K562 (cell line): ENCODE data around the gene TRABD2B. TPM values are rescaled to one million over a fixed set of nuclear protein-coding genes. Genes with fewer than 3 reads are reported as not detected.

ENCODE experiments used
- ATAC-seq: fragments of 200-7000 bp; cut with Tn5 transposase; 3 replicates; pipeline ENCODE4 v1.9.1; 2020; ENCODE audit warnings: moderate library complexity
- BruUV-seq: library from RNA; stranded (reverse); fragments of 400-500 nt; replicated peaks from 2 replicates; lab custom pipeline; 2021; lab: Mats Ljungman, UMichigan
- CTCF ChIA-PET: fragments of 300-600 bp; formaldehyde crosslinking; extraction: SDS; loops from one replicate; lab custom pipeline; 2021; ENCODE audit warnings: low intra/inter-chr PET ratio; lab: Yijun Ruan, JAX
- POLR2A ChIA-PET: fragments of 300-600, 350-650 bp; sonication (Branson Sonifier 250); formaldehyde crosslinking; extraction: SDS; loops from one replicate; lab custom pipeline; 2021; ENCODE audit warnings: antibody characterized with exemption, inconsistent platforms; lab: Yijun Ruan, JAX
- DNase-seq, 4 experiments: peaks; one replicate each; pipeline versions ENCODE4 v3.0.0 to v3.0.0-alpha.2; 2011 to 2018; ENCODE audit warnings: low spot score in 3 of 4, mixed read lengths in 3 of 4; ENCODE audit errors: extremely low read depth in 1 of 4
- FAIRE-seq: peaks from 2 replicates; lab custom pipeline; 2011; peaks lifted over from hg19 to GRCh38; lab: Jason Lieb, UNC
- H2AFZ ChIP-seq: 2 replicates; pipeline ENCODE4 v1.6.0; 2011; ENCODE audit warnings: low read depth, low read length, control low read depth, inconsistent platforms
- H3K27ac ChIP-seq: fragments of 200-600 bp; 3 replicates; pipeline ENCODE4 v1.8.0; 2011; ENCODE audit warnings: low read depth, mild to moderate bottlenecking, control low read depth, inconsistent platforms, low read length, moderate library complexity, mixed read lengths; ENCODE audit errors: extremely low read depth
- H3K27me3 ChIP-seq, 2 experiments: fragments of 300-600 bp in 1 of 2; 2 replicates in 1 of 2; 3 replicates in 1 of 2; pipeline versions ENCODE4 v1.6.0 to v1.8.0; 2011; ENCODE audit warnings: inconsistent platforms in 2 of 2, low read length in 2 of 2, mild to moderate bottlenecking in 1 of 2, mixed read lengths in 1 of 2, moderate library complexity in 1 of 2; ENCODE audit not compliant: control insufficient read depth in 2 of 2, insufficient read depth in 2 of 2
- H3K36me3 ChIP-seq: fragments of 300-600 bp; 3 replicates; pipeline ENCODE4 v1.8.0; 2011; ENCODE audit warnings: mild to moderate bottlenecking, low read length, inconsistent platforms; ENCODE audit not compliant: control insufficient read depth, insufficient read depth
- H3K4me1 ChIP-seq, 2 experiments: fragments of 200-600 bp in 1 of 2; replicated peaks in 1 of 2; 2 replicates in 1 of 2; 3 replicates in 1 of 2; pipeline versions ENCODE4 v1.5.1 to v1.8.0; 2011; ENCODE audit warnings: inconsistent platforms in 2 of 2, low read length in 2 of 2, mild to moderate bottlenecking in 1 of 2, mixed read lengths in 1 of 2, moderate library complexity in 1 of 2; ENCODE audit not compliant: control insufficient read depth in 2 of 2, insufficient read depth in 2 of 2
- H3K4me2 ChIP-seq: 2 replicates; pipeline ENCODE4 v1.6.1; 2011; ENCODE audit warnings: low read length, control low read depth, inconsistent platforms, mixed read lengths; ENCODE audit not compliant: insufficient read depth
- H3K4me3 ChIP-seq: fragments of 200-600 bp; sonication (generic), shearing (Covaris generic); 2 replicates; pipeline ENCODE4 v1.5.1; 2016; ENCODE audit warnings: control low read depth, inconsistent platforms
- H3K79me2 ChIP-seq: fragments of 200-600 bp; 3 replicates; pipeline ENCODE4 v1.8.0; 2011; ENCODE audit warnings: low read length, inconsistent platforms; ENCODE audit not compliant: control insufficient read depth, insufficient read depth
- H3K9ac ChIP-seq, 2 experiments: 2 replicates each; pipeline versions ENCODE4 v1.6.0 to v1.6.1; 2011; ENCODE audit warnings: low read depth in 2 of 2, low read length in 2 of 2, control low read depth in 1 of 2, inconsistent platforms in 1 of 2, mild to moderate bottlenecking in 1 of 2, mixed read lengths in 1 of 2; ENCODE audit not compliant: insufficient read depth in 1 of 2
- H3K9me1 ChIP-seq: one replicate; pipeline ENCODE4 v1.6.0; 2011; ENCODE audit warnings: inconsistent platforms, mild to moderate bottlenecking, low read length, moderate library complexity; ENCODE audit not compliant: control insufficient read depth, insufficient read depth
- H3K9me3 ChIP-seq: replicated peaks from 2 replicates; pipeline ENCODE4 v1.5.1; 2011; ENCODE audit warnings: low read depth, low read length, inconsistent platforms; ENCODE audit not compliant: control insufficient read depth, insufficient read depth
- H4K20me1 ChIP-seq: replicated peaks from 2 replicates; pipeline ENCODE4 v1.6.1; 2011; ENCODE audit warnings: low read length, inconsistent platforms, mixed read lengths; ENCODE audit not compliant: control insufficient read depth, insufficient read depth
- ARHGAP35 ChIP-seq: fragments of 450-650 bp; IDR thresholded peaks from 2 replicates; pipeline ENCODE4 v1.6.1; 2018; ENCODE audit not compliant: partially characterized antibody
- FOXO4 ChIP-seq: fragments of 450-650 bp; formaldehyde crosslinking; IDR thresholded peaks from 2 replicates; pipeline ENCODE4 v1.4.0; 2020; ENCODE audit warnings: mild to moderate bottlenecking, moderate library complexity
- GMEB1 ChIP-seq: fragments of 250-450 bp; sonication (Bioruptor Pico); IDR thresholded peaks from 2 replicates; pipeline ENCODE4 v1.4.0; 2020; ENCODE audit warnings: mild to moderate bottlenecking
- NCOA2 ChIP-seq, 2 experiments: fragments of 450-650 bp; IDR thresholded peaks; 2 replicates each; pipeline ENCODE4 v1.6.1; 2018; ENCODE audit warnings: mild to moderate bottlenecking in 2 of 2, moderate library complexity in 1 of 2; ENCODE audit not compliant: partially characterized antibody in 2 of 2
- RFX7 ChIP-seq: fragments of 250-450 bp; sonication (Bioruptor Pico); IDR thresholded peaks from 2 replicates; pipeline ENCODE4 v1.5.1; 2021; ENCODE audit warnings: mild to moderate bottlenecking
- SP1 ChIP-seq: sonication (generic); formaldehyde crosslinking; IDR thresholded peaks from 2 replicates; pipeline ENCODE4 v1.8.1; 2022; ENCODE audit warnings: mild to moderate bottlenecking, missing genetic modification reagents
- STAT5B ChIP-seq: fragments of 250-450 bp; sonication (Bioruptor Pico); IDR thresholded peaks from 2 replicates; pipeline ENCODE4 v1.8.0; 2021; ENCODE audit warnings: mild to moderate bottlenecking, inconsistent platforms
- YBX1 ChIP-seq: fragments of 450-650 bp; IDR thresholded peaks from 2 replicates; pipeline ENCODE4 v1.7.1; 2016; ENCODE audit warnings: mild to moderate bottlenecking
- ZNF146 ChIP-seq: IDR thresholded peaks from one replicate; pipeline ENCODE4 v1.6.1; 2018; ENCODE audit warnings: missing compliant biosample characterization; ENCODE audit not compliant: unreplicated experiment
- ZNF175 ChIP-seq: fragments of 200-800 bp; sonication (Bioruptor generic); IDR thresholded peaks from 2 replicates; pipeline ENCODE4 v1.6.1; 2016; ENCODE audit warnings: low read depth, mild to moderate bottlenecking, missing genetic modification characterization, missing compliant biosample characterization
- ZNF512 ChIP-seq: IDR thresholded peaks from 2 replicates; pipeline ENCODE4 v1.6.1; 2016; ENCODE audit warnings: missing genetic modification characterization, missing compliant biosample characterization
- WGBS: fragments of 100-300 bp; shearing (Covaris generic); methylation state at CpG from one replicate; pipeline ENCODE4 v1.1.6; 2016; ENCODE audit warnings: low coverage, mixed read lengths; ENCODE audit not compliant: insufficient coverage; ENCODE audit errors: missing lambda C conversion rate; 5-methylcytosine and 5-hydroxymethylcytosine counted together
- in situ Hi-C: fragments of 300-500 bp; cut with MboI; formaldehyde crosslinking; loops from 4 replicates; pipeline ENCODE4 v1.15.0; 2018; ENCODE audit warnings: inconsistent platforms, mixed read lengths
- intact Hi-C: fragments of 100-400 bp; cut with micrococcal nuclease; formaldehyde crosslinking; loops from 2 replicates; pipeline ENCODE4 v1.14.2; 2022
- polyA plus RNA-seq, 8 experiments: library from polyadenylated mRNA; depleted of rRNA in 4 of 8; stranded (reverse) in 5 of 8; unstranded in 3 of 8; fragments of >200 nt; fragmentation: Nextera tagmentation in 2 of 8; fragmentation: Illumina TruSeq in 1 of 8; extraction: Ambion mirVana in 2 of 8; extraction: Trizol in 1 of 8; gene quantifications; 2 replicates each; pipeline versions ENCODE4 v1.2.1 to v1.2.3, GENCODE V29; 2011 to 2014; ENCODE audit warnings: inconsistent platforms in 1 of 8, missing spikeins in 1 of 8
- total RNA-seq, 7 experiments: library from RNA; depleted of rRNA in 6 of 7; stranded (reverse); fragments of >200 nt in 6 of 7; fragmentation: Illumina TruSeq in 2 of 7; extraction: Trizol in 2 of 7; gene quantifications; 2 replicates each; pipeline versions ENCODE4 v1.2.1 to v1.2.3, GENCODE V29; 2011 to 2021; ENCODE audit warnings: low replicate concordance in 1 of 7

The TRABD2B gene
- total and polyA plus RNA-seq, 9 of the 15 experiments (the other 6 are each of a cell fraction or from before 2014, with no cell fraction given) = not detected

- POLR2A ChIA-PET = no interaction called here
- FAIRE-seq = no peak
- no peak overlapping the region for H3K9ac ChIP-seq
- BruUV-seq = no TSS peak
- DNase-seq = no peak
- no peak overlapping the region for H3K4me3 ChIP-seq
- H3K27ac ChIP-seq = no peak overlapping the region
- H2AFZ ChIP-seq = no peak overlapping the region
- no peaks in the 10 kb centered on the region; a peak in 1 of 5 replicates for H3K27me3 ChIP-seq
- no peak for ATAC-seq
- no peaks in the 10 kb centered on the region for H3K9me3 ChIP-seq
- intact Hi-C loops = no loop called here
- no peaks in the 10 kb centered on the region for H3K79me2 ChIP-seq
- H3K36me3 ChIP-seq = no peaks in the 10 kb centered on the region
- no peak for TF ChIP-seq SP1 (CRISPR knock-in tag)
- TF ChIP-seq FOXO4 (CRISPR knock-in tag) = no peak
- no peak for TF ChIP-seq YBX1
- TF ChIP-seq ZNF175 (CRISPR knock-in tag) = no peak
- no peak for TF ChIP-seq RFX7
- TF ChIP-seq GMEB1 = no peak
- TF ChIP-seq STAT5B (CRISPR knock-in tag) = no peak
- no peak for TF ChIP-seq ARHGAP35
- no peak for TF ChIP-seq NCOA2 (IDR thresholded peaks at IDR 0.05; ENCODE audit: partially characterized antibody in 2 of 2)
- TF ChIP-seq ZNF146 (CRISPR knock-in tag) = no peak
- no peak for TF ChIP-seq ZNF512
- TF ChIP-seq, all 486 proteins: peak for 0
- WGBS = 0% methylated on average over 5 of the region's 5 CpGs
- in situ Hi-C loops = no loop called here
- no peaks in the 10 kb centered on the region for H3K9me1 ChIP-seq
- no peak overlapping the region for H3K4me2 ChIP-seq
- CTCF ChIA-PET = no interaction called here
- H4K20me1 ChIP-seq = 0 out of 2 replicates have a peak, but pooled peaks cover 3% of the 10 kb centered on the region
- no peaks in the 10 kb centered on the region for H3K4me1 ChIP-seq
These were observed 203.1 kb downstream of the TRABD2B start for GRCh38 chr1:47794081-47794480.
